H7 (cell line): ENCODE data around the gene CWC27. TPM values are rescaled to one million over a fixed set of nuclear protein-coding genes. Genes with fewer than 3 reads are reported as not detected.

Experiments used
- total RNA-seq: library from RNA; depleted of rRNA; stranded (reverse); fragments of >200 nt; shearing (Covaris generic); gene quantifications from 2 replicates; pipeline ENCODE4 v1.2.3, GENCODE V29; 2014; rRNA removed

The CWC27 gene
- total RNA-seq, 1 experiment from 2014 or later: 19.0 TPM

Other genes starting within 250 kb of the CWC27 start
- 15.4 and 22.5 TPM in 2 replicates for gene SHISAL2B, start 78.4 kb upstream of the CWC27 start, total RNA-seq
- gene SREK1IP1, start 239 bp upstream of the CWC27 start, total RNA-seq: 13.5 and 14.0 TPM in 2 replicates